Measurements from ENCODE around the gene LIMCH1.

- TF ChIP-seq, protein P1, sequence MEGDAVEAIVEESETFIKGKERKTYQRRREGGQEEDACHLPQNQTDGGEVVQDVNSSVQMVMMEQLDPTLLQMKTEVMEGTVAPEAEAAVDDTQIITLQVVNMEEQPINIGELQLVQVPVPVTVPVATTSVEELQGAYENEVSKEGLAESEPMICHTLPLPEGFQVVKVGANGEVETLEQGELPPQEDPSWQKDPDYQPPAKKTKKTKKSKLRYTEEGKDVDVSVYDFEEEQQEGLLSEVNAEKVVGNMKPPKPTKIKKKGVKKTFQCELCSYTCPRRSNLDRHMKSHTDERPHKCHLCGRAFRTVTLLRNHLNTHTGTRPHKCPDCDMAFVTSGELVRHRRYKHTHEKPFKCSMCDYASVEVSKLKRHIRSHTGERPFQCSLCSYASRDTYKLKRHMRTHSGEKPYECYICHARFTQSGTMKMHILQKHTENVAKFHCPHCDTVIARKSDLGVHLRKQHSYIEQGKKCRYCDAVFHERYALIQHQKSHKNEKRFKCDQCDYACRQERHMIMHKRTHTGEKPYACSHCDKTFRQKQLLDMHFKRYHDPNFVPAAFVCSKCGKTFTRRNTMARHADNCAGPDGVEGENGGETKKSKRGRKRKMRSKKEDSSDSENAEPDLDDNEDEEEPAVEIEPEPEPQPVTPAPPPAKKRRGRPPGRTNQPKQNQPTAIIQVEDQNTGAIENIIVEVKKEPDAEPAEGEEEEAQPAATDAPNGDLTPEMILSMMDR (IDR thresholded peaks at IDR 0.05; ENCODE audit: low read depth, low read length): no peak
- no peak for TF ChIP-seq EZH2phosphoT487 (IDR thresholded peaks at IDR 0.05; ENCODE audit: low read depth)
Observed at GRCh38 chr4:41514766-41515481, 23.0 kb upstream of the LIMCH1 start.
